Measurements from ENCODE around the gene MAGI1.

DNA sequence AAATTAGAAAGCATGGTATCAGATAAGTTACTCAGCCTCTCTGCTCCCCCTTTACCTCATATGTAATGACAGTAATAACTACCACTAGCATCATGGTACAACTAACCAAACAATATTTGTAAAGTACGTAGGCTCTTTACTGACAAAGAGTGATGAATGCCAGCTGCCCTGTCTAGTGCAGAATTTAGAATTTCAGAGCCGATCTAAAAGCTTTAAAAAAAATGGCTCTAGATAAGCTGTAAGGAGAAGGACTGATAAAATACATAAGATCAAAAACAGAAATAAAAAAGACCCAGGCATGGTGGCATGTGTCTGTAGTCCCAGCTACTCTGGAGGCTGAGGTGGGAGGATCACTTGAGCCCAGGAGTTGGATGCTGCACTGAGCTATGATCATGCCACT is 424.1 kb downstream of the MAGI1 start:
- TF ChIP-seq POLR2AphosphoS5 (IDR thresholded peaks at IDR 0.05; ENCODE audit: low read depth) (no peak), GABPA (IDR thresholded peaks at IDR 0.05; ENCODE audit: low read depth) (no peak), SPI1 (IDR thresholded peaks at IDR 0.05; ENCODE audit: borderline replicate concordance, low read depth) (no peak)
- TF ChIP-seq, protein P1, sequence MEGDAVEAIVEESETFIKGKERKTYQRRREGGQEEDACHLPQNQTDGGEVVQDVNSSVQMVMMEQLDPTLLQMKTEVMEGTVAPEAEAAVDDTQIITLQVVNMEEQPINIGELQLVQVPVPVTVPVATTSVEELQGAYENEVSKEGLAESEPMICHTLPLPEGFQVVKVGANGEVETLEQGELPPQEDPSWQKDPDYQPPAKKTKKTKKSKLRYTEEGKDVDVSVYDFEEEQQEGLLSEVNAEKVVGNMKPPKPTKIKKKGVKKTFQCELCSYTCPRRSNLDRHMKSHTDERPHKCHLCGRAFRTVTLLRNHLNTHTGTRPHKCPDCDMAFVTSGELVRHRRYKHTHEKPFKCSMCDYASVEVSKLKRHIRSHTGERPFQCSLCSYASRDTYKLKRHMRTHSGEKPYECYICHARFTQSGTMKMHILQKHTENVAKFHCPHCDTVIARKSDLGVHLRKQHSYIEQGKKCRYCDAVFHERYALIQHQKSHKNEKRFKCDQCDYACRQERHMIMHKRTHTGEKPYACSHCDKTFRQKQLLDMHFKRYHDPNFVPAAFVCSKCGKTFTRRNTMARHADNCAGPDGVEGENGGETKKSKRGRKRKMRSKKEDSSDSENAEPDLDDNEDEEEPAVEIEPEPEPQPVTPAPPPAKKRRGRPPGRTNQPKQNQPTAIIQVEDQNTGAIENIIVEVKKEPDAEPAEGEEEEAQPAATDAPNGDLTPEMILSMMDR (IDR thresholded peaks at IDR 0.05; ENCODE audit: insufficient read depth, low read length): no peak
- TF ChIP-seq, protein P2, sequence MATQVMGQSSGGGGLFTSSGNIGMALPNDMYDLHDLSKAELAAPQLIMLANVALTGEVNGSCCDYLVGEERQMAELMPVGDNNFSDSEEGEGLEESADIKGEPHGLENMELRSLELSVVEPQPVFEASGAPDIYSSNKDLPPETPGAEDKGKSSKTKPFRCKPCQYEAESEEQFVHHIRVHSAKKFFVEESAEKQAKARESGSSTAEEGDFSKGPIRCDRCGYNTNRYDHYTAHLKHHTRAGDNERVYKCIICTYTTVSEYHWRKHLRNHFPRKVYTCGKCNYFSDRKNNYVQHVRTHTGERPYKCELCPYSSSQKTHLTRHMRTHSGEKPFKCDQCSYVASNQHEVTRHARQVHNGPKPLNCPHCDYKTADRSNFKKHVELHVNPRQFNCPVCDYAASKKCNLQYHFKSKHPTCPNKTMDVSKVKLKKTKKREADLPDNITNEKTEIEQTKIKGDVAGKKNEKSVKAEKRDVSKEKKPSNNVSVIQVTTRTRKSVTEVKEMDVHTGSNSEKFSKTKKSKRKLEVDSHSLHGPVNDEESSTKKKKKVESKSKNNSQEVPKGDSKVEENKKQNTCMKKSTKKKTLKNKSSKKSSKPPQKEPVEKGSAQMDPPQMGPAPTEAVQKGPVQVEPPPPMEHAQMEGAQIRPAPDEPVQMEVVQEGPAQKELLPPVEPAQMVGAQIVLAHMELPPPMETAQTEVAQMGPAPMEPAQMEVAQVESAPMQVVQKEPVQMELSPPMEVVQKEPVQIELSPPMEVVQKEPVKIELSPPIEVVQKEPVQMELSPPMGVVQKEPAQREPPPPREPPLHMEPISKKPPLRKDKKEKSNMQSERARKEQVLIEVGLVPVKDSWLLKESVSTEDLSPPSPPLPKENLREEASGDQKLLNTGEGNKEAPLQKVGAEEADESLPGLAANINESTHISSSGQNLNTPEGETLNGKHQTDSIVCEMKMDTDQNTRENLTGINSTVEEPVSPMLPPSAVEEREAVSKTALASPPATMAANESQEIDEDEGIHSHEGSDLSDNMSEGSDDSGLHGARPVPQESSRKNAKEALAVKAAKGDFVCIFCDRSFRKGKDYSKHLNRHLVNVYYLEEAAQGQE (IDR thresholded peaks at IDR 0.05; ENCODE audit: insufficient replicate concordance, low read depth): no peak

Measured in HL-60 (cell line).